SU-DHL-6 (cell line): ENCODE results near the gene NFKBIA.

ENCODE experiments used
- H2AFZ ChIP-seq: fragments of 200-600 bp; sonication (generic); 2 replicates; pipeline ENCODE4 v1.6.1; 2014; ENCODE audit warnings: low read depth, mild to moderate bottlenecking, moderate library complexity, mixed read lengths, antibody characterized with exemption, low read length; ENCODE audit not compliant: severe bottlenecking
- H3F3A ChIP-seq: fragments of 200-600 bp; shearing (Covaris generic); 2 replicates; pipeline ENCODE4 v1.6.0; 2016; ENCODE audit warnings: antibody characterized with exemption, mild to moderate bottlenecking; ENCODE audit not compliant: insufficient read depth
- H3K27ac ChIP-seq: fragments of 200-600 bp; sonication (generic); 2 replicates; pipeline ENCODE4 v1.5.1; 2016; ENCODE audit warnings: low read depth, mild to moderate bottlenecking, low read length, moderate library complexity, mixed read lengths
- H3K27me3 ChIP-seq: fragments of 200-600 bp; sonication (generic), shearing (Covaris generic); 2 replicates; pipeline ENCODE4 v1.6.0; 2014; ENCODE audit warnings: mild to moderate bottlenecking, low read length
- H3K36me3 ChIP-seq: fragments of 200-600 bp; sonication (generic); 2 replicates; pipeline ENCODE4 v1.6.1; 2014; ENCODE audit warnings: mild to moderate bottlenecking, low read length, mixed read lengths
- H3K4me2 ChIP-seq: fragments of 300-600, 200-600 bp; shearing (Covaris generic), sonication (generic); 2 replicates; pipeline ENCODE4 v1.6.0; 2014; ENCODE audit warnings: low read length, low read depth, mild to moderate bottlenecking; ENCODE audit not compliant: poor library complexity, severe bottlenecking
- H3K4me3 ChIP-seq: fragments of 200-600 bp; sonication (generic); 2 replicates; pipeline ENCODE4 v1.5.1; 2014; ENCODE audit warnings: antibody characterized with exemption, low read length, mild to moderate bottlenecking, mixed read lengths; ENCODE audit not compliant: insufficient read depth, poor library complexity, severe bottlenecking
- H3K79me2 ChIP-seq: fragments of 200-600 bp; sonication (generic); 2 replicates; pipeline ENCODE4 v1.6.1; 2014; ENCODE audit warnings: mild to moderate bottlenecking, low read length, moderate library complexity; ENCODE audit not compliant: insufficient read depth
- H3K9ac ChIP-seq: fragments of 200-600 bp; sonication (generic); 2 replicates; pipeline ENCODE4 v1.7.0; 2014; ENCODE audit warnings: mild to moderate bottlenecking, low read length
- H3K9me2 ChIP-seq: fragments of 200-600 bp; sonication (generic); replicated peaks from 2 replicates; pipeline ENCODE4 v1.6.1; 2014; ENCODE audit warnings: low read length; ENCODE audit not compliant: insufficient read depth
- H3K9me3 ChIP-seq: fragments of 200-600 bp; sonication (generic); 2 replicates; pipeline ENCODE4 v1.6.1; 2014; ENCODE audit warnings: low read length, mixed read lengths; ENCODE audit not compliant: insufficient read depth
- H4K20me1 ChIP-seq: fragments of 200-600 bp; sonication (generic); 2 replicates; pipeline ENCODE4 v1.6.1; 2014; ENCODE audit warnings: low read depth, mild to moderate bottlenecking, antibody characterized with exemption, low read length, moderate library complexity, mixed read lengths
- CTCF ChIP-seq: fragments of 200-600 bp; sonication (generic); IDR thresholded peaks from one replicate; pipeline ENCODE4 v1.5.1; 2017; ENCODE audit warnings: antibody characterized with exemption, mild to moderate bottlenecking, low read length, moderate library complexity; ENCODE audit not compliant: insufficient read depth, poor library complexity, severe bottlenecking
- EZH2phosphoT487 ChIP-seq: fragments of 200-600 bp; sonication (generic), shearing (Covaris generic); conservative IDR thresholded peaks from 2 replicates; pipeline ENCODE4 v1.6.1; 2018; ENCODE audit warnings: mild to moderate bottlenecking, antibody characterized with exemption, low read length, moderate library complexity, mixed read lengths

NFKBIA gene

GRCh38 chr14:35425850-35426249, 21.3 kb upstream of the NFKBIA start:
- Histone ChIP-seq H4K20me1 (no peaks in the 10 kb centered on the region), H3K4me3 (no peak overlapping the region), H3K9ac (no peak overlapping the region), H3K9me2 (no peaks in the 10 kb centered on the region), H3K27ac (no peak overlapping the region), H3K27me3 (no peaks in the 10 kb centered on the region), H3K4me2 (no peak overlapping the region), H2AFZ (no peak overlapping the region), H3K36me3 (no peaks in the 10 kb centered on the region), H3K79me2 (no peaks in the 10 kb centered on the region), H3F3A (no peaks in the 10 kb centered on the region), H3K9me3 (no peaks in the 10 kb centered on the region)
- no peak for TF ChIP-seq CTCF
- TF ChIP-seq EZH2phosphoT487 = no peak

GRCh38 chr14:35423621-35424020, 19.1 kb upstream of the NFKBIA start:
- Histone ChIP-seq H3K27ac (no peak overlapping the region), H2AFZ (no peak overlapping the region), H3F3A (no peaks in the 10 kb centered on the region), H3K27me3 (no peaks in the 10 kb centered on the region), H3K9me3 (no peaks in the 10 kb centered on the region), H3K4me2 (no peak overlapping the region), H3K79me2 (no peaks in the 10 kb centered on the region), H3K9me2 (no peaks in the 10 kb centered on the region), H4K20me1 (no peaks in the 10 kb centered on the region), H3K9ac (no peak overlapping the region), H3K4me3 (no peak overlapping the region), H3K36me3 (no peaks in the 10 kb centered on the region)
- TF ChIP-seq EZH2phosphoT487 (no peak), CTCF (no peak)

GRCh38 chr14:35420036-35420811, 15.7 kb upstream of the NFKBIA start:
- no peak overlapping the region for H3K27ac ChIP-seq
- H3K4me3 ChIP-seq = no peak overlapping the region
- no peaks in the 10 kb centered on the region for H3K27me3 ChIP-seq

More at GRCh38 chr14:35420036-35420811, 15.7 kb upstream of the NFKBIA start:
- Histone ChIP-seq H2AFZ (no peak overlapping the region), H3F3A (no peaks in the 10 kb centered on the region), H3K4me2 (no peak overlapping the region), H3K36me3 (no peaks in the 10 kb centered on the region), H4K20me1 (no peaks in the 10 kb centered on the region), H3K9ac (no peak overlapping the region), H3K9me3 (no peaks in the 10 kb centered on the region), H3K9me2 (no peaks in the 10 kb centered on the region), H3K79me2 (no peaks in the 10 kb centered on the region)
- TF ChIP-seq CTCF = no peak
- no peak for TF ChIP-seq EZH2phosphoT487
